SK-N-SH (cell line): Measurements from ENCODE around the gene SLC5A1. TPM values are rescaled to one million over a fixed set of nuclear protein-coding genes. Genes with fewer than 3 reads are reported as not detected.

Experiments used
- CTCF ChIA-PET: fragments of 300-600, 350-600 bp; formaldehyde crosslinking; extraction: SDS; loops from one replicate; lab custom pipeline; 2021; lab: Yijun Ruan, JAX
- POLR2A ChIA-PET: fragments of 350-600 bp; sonication (Branson Sonifier 250); formaldehyde crosslinking; extraction: SDS; loops from one replicate; lab custom pipeline; 2020; ENCODE audit warnings: antibody characterized with exemption, inconsistent platforms; lab: Yijun Ruan, JAX
- DNase-seq: peaks from one replicate; pipeline ENCODE4 v3.0.0; 2012
- H2AFZ ChIP-seq: fragments of 200-600 bp; sonication (generic); 2 replicates; pipeline ENCODE4 v1.8.1; 2016; ENCODE audit warnings: antibody characterized with exemption, mild to moderate bottlenecking, low read depth
- H3F3A ChIP-seq: fragments of 200-600 bp; sonication (generic); replicated peaks from 2 replicates; pipeline ENCODE3; 2016; ENCODE audit warnings: antibody characterized with exemption, mild to moderate bottlenecking; ENCODE audit not compliant: insufficient read depth
- H3K27ac ChIP-seq, 2 experiments: fragments of 200-500 bp in 1 of 2; fragments of 200-600 bp in 1 of 2; sonication (Bioruptor generic) in 1 of 2; sonication (generic), shearing (Covaris generic) in 1 of 2; 2 replicates each; pipeline versions ENCODE4 v1.5.1 to v1.6.1; 2014 to 2016; ENCODE audit warnings: low read depth in 2 of 2, inconsistent platforms in 1 of 2, low read length in 1 of 2, mild to moderate bottlenecking in 1 of 2, mixed read lengths in 1 of 2
- H3K27me3 ChIP-seq: fragments of 200-600 bp; sonication (generic), shearing (Covaris generic); 2 replicates; pipeline ENCODE4 v1.6.1; 2016; ENCODE audit warnings: mixed run types; ENCODE audit not compliant: insufficient read depth
- H3K36me3 ChIP-seq, 2 experiments: fragments of 200-500 bp in 1 of 2; fragments of 200-600 bp in 1 of 2; sonication (Bioruptor generic) in 1 of 2; sonication (generic) in 1 of 2; replicated peaks in 1 of 2; 2 replicates each; pipeline versions ENCODE3 to v1.5.1; 2014 to 2016; ENCODE audit warnings: low read length in 1 of 2, mild to moderate bottlenecking in 1 of 2; ENCODE audit not compliant: insufficient read depth in 2 of 2, control insufficient read depth in 1 of 2
- H3K4me1 ChIP-seq, 2 experiments: fragments of 200-500 bp in 1 of 2; fragments of 200-600 bp in 1 of 2; sonication (Bioruptor generic) in 1 of 2; sonication (generic), shearing (Covaris generic) in 1 of 2; 2 replicates each; pipeline versions ENCODE4 v1.5.1 to v1.6.1; 2014 to 2016; ENCODE audit warnings: low read depth in 1 of 2, low read length in 1 of 2, mixed run types in 1 of 2; ENCODE audit not compliant: insufficient read depth in 2 of 2, control insufficient read depth in 1 of 2
- H3K4me2 ChIP-seq: fragments of 200-600 bp; sonication (generic), shearing (Covaris generic); 2 replicates; pipeline ENCODE4 v1.6.1; 2017; ENCODE audit warnings: mixed run types
- H3K4me3 ChIP-seq, 2 experiments: fragments of 200-500 bp in 1 of 2; fragments of 200-600 bp in 1 of 2; sonication (Bioruptor generic) in 1 of 2; sonication (generic), shearing (Covaris generic) in 1 of 2; 2 replicates each; pipeline versions ENCODE4 v1.5.1 to v1.8.1; 2014 to 2016; ENCODE audit warnings: low read depth in 2 of 2, inconsistent platforms in 1 of 2, low read length in 1 of 2, mild to moderate bottlenecking in 1 of 2, mixed read lengths in 1 of 2, moderate library complexity in 1 of 2
- H3K79me2 ChIP-seq: fragments of 200-600 bp; sonication (generic); 2 replicates; pipeline ENCODE4 v1.8.1; 2017; ENCODE audit warnings: mild to moderate bottlenecking; ENCODE audit not compliant: insufficient read depth
- H3K9ac ChIP-seq: fragments of 200-600 bp; sonication (generic); 2 replicates; pipeline ENCODE4 v1.6.1; 2017; ENCODE audit warnings: mixed run types
- H3K9me2 ChIP-seq: fragments of 200-600 bp; sonication (generic); 2 replicates; pipeline ENCODE4 v1.6.1; 2017; ENCODE audit warnings: mixed run types
- H3K9me3 ChIP-seq: fragments of 200-600 bp; sonication (generic); 2 replicates; pipeline ENCODE4 v1.6.1; 2017; ENCODE audit warnings: mixed run types, mild to moderate bottlenecking, moderate library complexity
- H4K20me1 ChIP-seq: fragments of 200-600 bp; sonication (generic); 2 replicates; pipeline ENCODE4 v1.6.1; 2017; ENCODE audit warnings: mild to moderate bottlenecking, mixed run types; ENCODE audit not compliant: insufficient read depth
- CHD2 ChIP-seq: fragments of 150-350 bp; IDR thresholded peaks from 2 replicates; pipeline ENCODE4 v1.6.1; 2018; ENCODE audit warnings: low read length; ENCODE audit not compliant: partially characterized antibody
- ELF1 ChIP-seq: IDR thresholded peaks from 2 replicates; pipeline ENCODE4 v1.4.0; 2012
- EP300 ChIP-seq, 2 experiments: IDR thresholded peaks; 2 replicates each; pipeline versions ENCODE4 v1.4.0 to v1.6.1; 2012; ENCODE audit warnings: borderline replicate concordance in 1 of 2, low read depth in 1 of 2, low read length in 1 of 2
- EZH2phosphoT487 ChIP-seq: fragments of 200-600 bp; sonication (generic); IDR thresholded peaks from 2 replicates; pipeline ENCODE4 v1.6.1; 2017; ENCODE audit warnings: low read depth, mixed run types, mild to moderate bottlenecking, antibody characterized with exemption, moderate library complexity, borderline replicate concordance
- FOSL2 ChIP-seq: IDR thresholded peaks from 2 replicates; pipeline ENCODE4 v1.4.0; 2012; ENCODE audit warnings: low read depth, mild to moderate bottlenecking, moderate library complexity, borderline replicate concordance
- GABPA ChIP-seq: IDR thresholded peaks from 2 replicates; pipeline ENCODE4 v1.4.0; 2012; ENCODE audit warnings: low read depth, mild to moderate bottlenecking
- JUND ChIP-seq: IDR thresholded peaks from 2 replicates; pipeline ENCODE4 v1.4.0; 2012
- MXI1 ChIP-seq: IDR thresholded peaks from 2 replicates; pipeline ENCODE4 v1.6.1; 2012; ENCODE audit warnings: mild to moderate bottlenecking, low read depth, low read length, improper control_type of control experiment
- NFIC ChIP-seq: IDR thresholded peaks from 2 replicates; pipeline ENCODE4 v1.4.0; 2012; ENCODE audit warnings: borderline replicate concordance
- NRF1 ChIP-seq: IDR thresholded peaks from 2 replicates; pipeline ENCODE4 v1.6.1; 2012; ENCODE audit warnings: low read depth, mild to moderate bottlenecking, low read length
- PBX3 ChIP-seq: IDR thresholded peaks from 2 replicates; pipeline ENCODE4; 2012
- POLR2AphosphoS5 ChIP-seq: IDR thresholded peaks from 2 replicates; pipeline ENCODE4 v1.6.1; 2012; ENCODE audit warnings: low read depth, low read length
- RAD21 ChIP-seq: IDR thresholded peaks from 2 replicates; pipeline ENCODE4 v1.6.1; 2012; ENCODE audit warnings: mild to moderate bottlenecking, low read length
- RCOR1 ChIP-seq: fragments of 150-350 bp; IDR thresholded peaks from 2 replicates; pipeline ENCODE4 v1.6.1; 2017; ENCODE audit warnings: antibody characterized with exemption, low read length
- REST ChIP-seq: IDR thresholded peaks from 2 replicates; pipeline ENCODE4 v1.6.1; 2012; ENCODE audit warnings: mild to moderate bottlenecking, low read depth, low read length, moderate library complexity
- RFX5 ChIP-seq: IDR thresholded peaks from 2 replicates; pipeline ENCODE4 v1.6.1; 2012; ENCODE audit warnings: mild to moderate bottlenecking, improper control_type of control experiment, low read length
- RXRA ChIP-seq: IDR thresholded peaks from 2 replicates; pipeline ENCODE4 v1.4.0; 2012; ENCODE audit warnings: low read depth, mild to moderate bottlenecking, borderline replicate concordance
- SIN3A ChIP-seq: IDR thresholded peaks from 2 replicates; pipeline ENCODE4 v1.6.1; 2012; ENCODE audit warnings: low read depth, mild to moderate bottlenecking, low read length, moderate library complexity, borderline replicate concordance
- SMC3 ChIP-seq: IDR thresholded peaks from 2 replicates; pipeline ENCODE4 v1.6.1; 2012; ENCODE audit warnings: low read depth, low read length, improper control_type of control experiment
- TAF1 ChIP-seq: IDR thresholded peaks from 2 replicates; pipeline ENCODE4 v1.6.1; 2012; ENCODE audit warnings: low read depth, mild to moderate bottlenecking, low read length, moderate library complexity, borderline replicate concordance
- TEAD4 ChIP-seq: IDR thresholded peaks from 2 replicates; pipeline ENCODE4 v1.4.0; 2012; ENCODE audit warnings: mild to moderate bottlenecking, borderline replicate concordance; ENCODE audit not compliant: insufficient read depth
- USF1 ChIP-seq: IDR thresholded peaks from 2 replicates; pipeline ENCODE4 v1.4.0; 2012; ENCODE audit warnings: low read depth, borderline replicate concordance
- USF2 ChIP-seq: fragments of 150-350 bp; IDR thresholded peaks from 2 replicates; pipeline ENCODE4 v1.6.1; 2017; ENCODE audit warnings: antibody characterized with exemption, low read length, low read depth, borderline replicate concordance
- YY1 ChIP-seq: IDR thresholded peaks from 2 replicates; pipeline ENCODE4 v1.4.0; 2012; ENCODE audit warnings: low read depth, mild to moderate bottlenecking
- WGBS: methylation state at CpG from one replicate; pipeline ENCODE4 v1.1.6; 2017; ENCODE audit warnings: low lambda C conversion rate; 5-methylcytosine and 5-hydroxymethylcytosine counted together
- polyA plus RNA-seq, 3 experiments: library from polyadenylated mRNA; depleted of rRNA; stranded (reverse); fragments of >200 nt; gene quantifications; 2 replicates each; pipeline ENCODE4 v1.2.3, GENCODE V29; 2012

SLC5A1 gene
- polyA plus RNA-seq, 1 of the 3 experiments (the other 2 are of a cell fraction): not detected

GRCh38 chr22:32059426-32059825, 16.4 kb downstream of the SLC5A1 start:
- Histone ChIP-seq H3K4me1 (no peaks in the 10 kb centered on the region), H3K9ac (no peak overlapping the region)

GRCh38 chr22:32063701-32064100, 20.6 kb downstream of the SLC5A1 start:
- ChIA-PET POLR2A (no interaction called here), CTCF (interaction anchor here (2.4 to 3.2 kb wide), 2 partner anchors 17 to 93 kb away, joined by 9 to 15 read pairs; no protein-coding TSS in a partner anchor)
- no peaks in the 10 kb centered on the region for H3K36me3 ChIP-seq
- no peaks in the 10 kb centered on the region for H3K9me3 ChIP-seq
- H3K27ac ChIP-seq: no peak overlapping the region
- no peak overlapping the region for H2AFZ ChIP-seq
- H3K9ac ChIP-seq: no peak overlapping the region
- H4K20me1 ChIP-seq: no peaks in the 10 kb centered on the region
- H3K4me3 ChIP-seq: no peak overlapping the region
- no peaks in the 10 kb centered on the region for H3F3A ChIP-seq
- no peak overlapping the region for H3K4me2 ChIP-seq
- H3K27me3 ChIP-seq: no peaks in the 10 kb centered on the region; the same call in 1 of the 2 replicates
- no peaks in the 10 kb centered on the region for H3K4me1 ChIP-seq
- 20% methylated on average over 2 of the region's 2 CpGs for WGBS
- H3K79me2 ChIP-seq: no peaks in the 10 kb centered on the region
- H3K9me2 ChIP-seq: no peaks in the 10 kb centered on the region
- no peak for DNase-seq
- no peak for TF ChIP-seq SIN3A
- TF ChIP-seq EP300 (IDR thresholded peaks at IDR 0.05; ENCODE audit: borderline replicate concordance in 1 of 2, low read depth in 1 of 2, low read length in 1 of 2): no peak
- TF ChIP-seq FOSL2: no peak
- TF ChIP-seq RCOR1: no peak
- TF ChIP-seq NRF1: no peak
- no peak for TF ChIP-seq TAF1
- no peak for TF ChIP-seq PBX3
- no peak for TF ChIP-seq GABPA
- TF ChIP-seq USF2: no peak
- no peak for TF ChIP-seq MXI1
- no peak for TF ChIP-seq CHD2
- no peak for TF ChIP-seq NFIC
- no peak for TF ChIP-seq POLR2AphosphoS5
- no peak for TF ChIP-seq REST
- TF ChIP-seq ELF1: no peak
- TF ChIP-seq YY1: no peak
- no peak for TF ChIP-seq RXRA

More at GRCh38 chr22:32059426-32059825, 16.4 kb downstream of the SLC5A1 start:
- Histone ChIP-seq H3K27me3 (no peaks in the 10 kb centered on the region; the same call in 1 of the 2 replicates), H3K36me3 (no peaks in the 10 kb centered on the region), H3K4me2 (no peak overlapping the region), H3K79me2 (no peaks in the 10 kb centered on the region), H3K27ac (no peak overlapping the region), H4K20me1 (no peaks in the 10 kb centered on the region), H3K9me3 (no peaks in the 10 kb centered on the region), H3K4me3 (no peak overlapping the region), H3F3A (no peaks in the 10 kb centered on the region), H2AFZ (no peak overlapping the region), H3K9me2 (no peaks in the 10 kb centered on the region)
- TF ChIP-seq NRF1 (no peak), EZH2phosphoT487 (no peak), RXRA (no peak), RAD21 (no peak), JUND (no peak), TEAD4 (no peak), SIN3A (no peak), USF1 (no peak), GABPA (no peak), SMC3 (no peak), MXI1 (no peak), RFX5 (no peak)
- CTCF ChIA-PET: interaction anchor here (0.6 to 1.1 kb wide), 3 partner anchors 83 to 110 kb away, joined by 3 read pairs; no protein-coding TSS in a partner anchor
- DNase-seq: no peak
- WGBS: 35% methylated on average over 4 of the region's 4 CpGs
- POLR2A ChIA-PET: no interaction called here
